ENCODE measurements around the gene PCK2. TPM values are rescaled to one million over a fixed set of nuclear protein-coding genes. Genes with fewer than 3 reads are reported as not detected.

Gene PCK2
- total and polyA plus RNA-seq, 9 donors = 2.5 to 15.6 (median 3.6) TPM

DNA sequence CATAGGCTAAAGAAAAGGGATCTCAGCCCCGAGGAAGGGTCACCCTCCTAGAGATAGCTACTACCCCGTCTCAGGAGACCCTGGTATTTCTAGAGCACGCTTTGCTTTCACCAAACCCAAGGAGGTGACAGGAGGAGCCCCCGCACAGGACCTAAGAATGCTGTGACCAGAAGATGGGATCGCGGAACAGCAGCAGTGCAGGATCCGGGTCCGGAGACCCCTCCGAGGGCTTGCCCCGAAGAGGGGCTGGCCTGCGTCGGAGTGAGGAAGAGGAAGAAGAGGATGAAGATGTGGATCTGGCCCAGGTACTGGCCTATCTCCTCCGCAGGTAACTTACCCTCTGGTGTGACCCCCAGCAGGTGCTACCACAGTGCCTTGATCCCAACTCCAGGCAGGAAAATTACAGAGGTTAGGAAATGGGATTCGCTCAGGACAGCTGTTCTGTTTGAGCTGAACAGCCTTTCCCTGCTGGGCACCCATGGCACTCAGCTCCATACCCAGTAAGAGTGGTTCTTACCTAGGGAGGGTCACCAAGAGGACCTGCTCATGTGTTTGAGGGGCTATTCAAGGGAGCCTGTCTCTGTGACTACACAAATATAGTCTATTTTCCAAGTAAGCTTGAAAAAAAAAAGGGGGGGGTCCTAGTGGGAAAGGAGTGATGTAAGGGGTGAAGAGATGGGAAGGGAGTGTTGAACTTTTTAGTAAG, 21.5 kb downstream of the PCK2 start:
- no peaks in the 10 kb centered on the region for H3K9me3 ChIP-seq (replicated peaks; ENCODE audit: control insufficient read depth, low read depth, low read length)
- peaks cover 43% of the 10 kb centered on the region for H3K36me3 ChIP-seq (ENCODE audit: control insufficient read depth, insufficient read depth, low read length)
- 13% methylated on average over 3 of the region's 14 CpGs for WGBS (ENCODE audit: insufficient coverage)
- H3K27me3 ChIP-seq (ENCODE audit: control insufficient read depth, insufficient read depth, low read length) = no peaks in the 10 kb centered on the region
- DNase-seq = no peak
- peak overlapping the region; percentile 79 for H3K4me3 ChIP-seq (ENCODE audit: low read length)
- peak overlapping the region; percentile 99 for H3K27ac ChIP-seq (ENCODE audit: low read length)
- peaks cover 20% of the 10 kb centered on the region for H3K4me1 ChIP-seq (ENCODE audit: control insufficient read depth, insufficient read depth, low read length)

- WGBS (ENCODE audit: insufficient coverage) = 87% methylated on average over 4 of the region's 6 CpGs
- DNase-seq = no peak
- Histone ChIP-seq H3K4me1 (ENCODE audit: control insufficient read depth, insufficient read depth, low read length) (peaks cover 20% of the 10 kb centered on the region), H3K27me3 (ENCODE audit: control insufficient read depth, insufficient read depth, low read length) (no peaks in the 10 kb centered on the region), H3K27ac (ENCODE audit: low read length) (no peak overlapping the region), H3K36me3 (ENCODE audit: control insufficient read depth, insufficient read depth, low read length) (peaks cover 50% of the 10 kb centered on the region), H3K4me3 (ENCODE audit: low read length) (no peak overlapping the region), H3K9me3 (replicated peaks; ENCODE audit: control insufficient read depth, low read depth, low read length) (no peaks in the 10 kb centered on the region)
Measured at GRCh38 chr14:24116128-24116814, 22.2 kb downstream of the PCK2 start.

DNA sequence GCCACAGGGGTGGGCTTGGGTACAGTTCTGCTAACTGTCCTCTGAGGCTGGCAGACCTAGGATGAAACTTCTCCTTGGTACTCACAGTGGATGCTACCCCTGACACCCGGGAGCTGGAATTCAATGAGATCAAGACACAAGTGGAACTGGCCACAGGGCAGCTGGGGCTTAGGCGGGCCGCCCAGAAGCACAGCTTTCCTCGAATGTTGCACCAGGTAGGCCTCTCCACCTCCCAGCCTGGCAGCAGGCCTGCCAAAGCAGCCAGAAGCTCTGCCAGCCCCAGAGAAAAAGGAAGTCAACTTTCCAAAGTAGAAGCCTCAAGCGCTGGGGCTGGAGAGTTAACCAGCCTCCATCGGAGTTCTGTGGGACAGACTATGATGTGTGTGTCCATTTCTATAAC, 23.1 kb downstream of the PCK2 start:
- no peaks in the 10 kb centered on the region for H3K27me3 ChIP-seq (ENCODE audit: control insufficient read depth, insufficient read depth, low read length)
- peaks cover 20% of the 10 kb centered on the region for H3K4me1 ChIP-seq (ENCODE audit: control insufficient read depth, insufficient read depth, low read length)
- H3K4me3 ChIP-seq (ENCODE audit: low read length) = no peak overlapping the region
- H3K9me3 ChIP-seq (replicated peaks; ENCODE audit: control insufficient read depth, low read depth, low read length) = no peaks in the 10 kb centered on the region
- WGBS (ENCODE audit: insufficient coverage) = 92% methylated on average over 3 of the region's 6 CpGs
- no peak for DNase-seq
- no peak overlapping the region for H3K27ac ChIP-seq (ENCODE audit: low read length)
- H3K36me3 ChIP-seq (ENCODE audit: control insufficient read depth, insufficient read depth, low read length) = peaks cover 57% of the 10 kb centered on the region

GRCh38 chr14:24119691-24120090, 25.6 kb downstream of the PCK2 start:
- 98% methylated on average over 4 of the region's 6 CpGs for WGBS (ENCODE audit: insufficient coverage)
- Histone ChIP-seq H3K36me3 (ENCODE audit: control insufficient read depth, insufficient read depth, low read length) (peaks cover 80% of the 10 kb centered on the region), H3K4me1 (ENCODE audit: control insufficient read depth, insufficient read depth, low read length) (peaks cover 11% of the 10 kb centered on the region)

GRCh38 chr14:24121210-24121609, 27.1 kb downstream of the PCK2 start:
- WGBS (ENCODE audit: insufficient coverage) = 60% methylated on average over 1 of the region's 8 CpGs
- Histone ChIP-seq H3K4me3 (ENCODE audit: low read length) (no peak overlapping the region), H3K27me3 (ENCODE audit: control insufficient read depth, insufficient read depth, low read length) (no peaks in the 10 kb centered on the region)

More at GRCh38 chr14:24119691-24120090, 25.6 kb downstream of the PCK2 start:
- Histone ChIP-seq H3K9me3 (replicated peaks; ENCODE audit: control insufficient read depth, low read depth, low read length) (no peaks in the 10 kb centered on the region), H3K27ac (ENCODE audit: low read length) (no peak overlapping the region), H3K27me3 (ENCODE audit: control insufficient read depth, insufficient read depth, low read length) (no peaks in the 10 kb centered on the region), H3K4me3 (ENCODE audit: low read length) (no peak overlapping the region)
- no peak for DNase-seq

GRCh38 chr14:24122416-24122815, 28.3 kb downstream of the PCK2 start:
- Histone ChIP-seq H3K4me1 (ENCODE audit: control insufficient read depth, insufficient read depth, low read length) (no peaks in the 10 kb centered on the region), H3K27ac (ENCODE audit: low read length) (no peak overlapping the region), H3K36me3 (ENCODE audit: control insufficient read depth, insufficient read depth, low read length) (peaks cover 66% of the 10 kb centered on the region), H3K9me3 (replicated peaks; ENCODE audit: control insufficient read depth, low read depth, low read length) (no peaks in the 10 kb centered on the region), H3K4me3 (ENCODE audit: low read length) (no peak overlapping the region), H3K27me3 (ENCODE audit: control insufficient read depth, insufficient read depth, low read length) (no peaks in the 10 kb centered on the region)
- WGBS (ENCODE audit: insufficient coverage) = 100% methylated on average over 4 of the region's 4 CpGs
- no peak for DNase-seq

More at GRCh38 chr14:24121210-24121609, 27.1 kb downstream of the PCK2 start:
- H3K27ac ChIP-seq (ENCODE audit: low read length) = no peak overlapping the region
- no peak for DNase-seq
- H3K36me3 ChIP-seq (ENCODE audit: control insufficient read depth, insufficient read depth, low read length) = peaks cover 78% of the 10 kb centered on the region
- peaks cover 2% of the 10 kb centered on the region for H3K4me1 ChIP-seq (ENCODE audit: control insufficient read depth, insufficient read depth, low read length)
- H3K9me3 ChIP-seq (replicated peaks; ENCODE audit: control insufficient read depth, low read depth, low read length) = no peaks in the 10 kb centered on the region

DNA sequence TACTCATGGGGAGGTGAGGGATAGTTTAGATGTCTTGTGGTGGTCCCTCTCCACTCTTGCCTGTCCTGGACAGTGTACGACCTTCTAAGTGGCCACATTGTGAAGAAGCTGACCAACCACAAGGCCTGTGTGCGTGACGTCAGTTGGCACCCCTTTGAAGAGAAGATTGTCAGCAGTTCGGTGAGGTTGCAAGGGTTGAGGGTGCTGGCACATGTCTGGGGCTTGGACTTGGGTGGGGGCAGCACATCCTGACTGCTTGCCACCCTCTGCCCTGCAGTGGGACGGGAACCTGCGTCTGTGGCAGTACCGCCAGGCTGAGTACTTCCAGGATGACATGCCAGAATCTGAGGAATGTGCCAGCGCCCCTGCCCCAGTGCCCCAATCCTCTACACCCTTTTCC, 28.8 kb downstream of the PCK2 start:
- Histone ChIP-seq H3K36me3 (ENCODE audit: control insufficient read depth, insufficient read depth, low read length) (peaks cover 61% of the 10 kb centered on the region), H3K27me3 (ENCODE audit: control insufficient read depth, insufficient read depth, low read length) (no peaks in the 10 kb centered on the region), H3K4me3 (ENCODE audit: low read length) (no peak overlapping the region), H3K4me1 (ENCODE audit: control insufficient read depth, insufficient read depth, low read length) (no peaks in the 10 kb centered on the region), H3K9me3 (replicated peaks; ENCODE audit: control insufficient read depth, low read depth, low read length) (no peaks in the 10 kb centered on the region), H3K27ac (ENCODE audit: low read length) (no peak overlapping the region)
- WGBS (ENCODE audit: insufficient coverage) = 93% methylated on average over 6 of the region's 8 CpGs
- DNase-seq = no peak

DNA sequence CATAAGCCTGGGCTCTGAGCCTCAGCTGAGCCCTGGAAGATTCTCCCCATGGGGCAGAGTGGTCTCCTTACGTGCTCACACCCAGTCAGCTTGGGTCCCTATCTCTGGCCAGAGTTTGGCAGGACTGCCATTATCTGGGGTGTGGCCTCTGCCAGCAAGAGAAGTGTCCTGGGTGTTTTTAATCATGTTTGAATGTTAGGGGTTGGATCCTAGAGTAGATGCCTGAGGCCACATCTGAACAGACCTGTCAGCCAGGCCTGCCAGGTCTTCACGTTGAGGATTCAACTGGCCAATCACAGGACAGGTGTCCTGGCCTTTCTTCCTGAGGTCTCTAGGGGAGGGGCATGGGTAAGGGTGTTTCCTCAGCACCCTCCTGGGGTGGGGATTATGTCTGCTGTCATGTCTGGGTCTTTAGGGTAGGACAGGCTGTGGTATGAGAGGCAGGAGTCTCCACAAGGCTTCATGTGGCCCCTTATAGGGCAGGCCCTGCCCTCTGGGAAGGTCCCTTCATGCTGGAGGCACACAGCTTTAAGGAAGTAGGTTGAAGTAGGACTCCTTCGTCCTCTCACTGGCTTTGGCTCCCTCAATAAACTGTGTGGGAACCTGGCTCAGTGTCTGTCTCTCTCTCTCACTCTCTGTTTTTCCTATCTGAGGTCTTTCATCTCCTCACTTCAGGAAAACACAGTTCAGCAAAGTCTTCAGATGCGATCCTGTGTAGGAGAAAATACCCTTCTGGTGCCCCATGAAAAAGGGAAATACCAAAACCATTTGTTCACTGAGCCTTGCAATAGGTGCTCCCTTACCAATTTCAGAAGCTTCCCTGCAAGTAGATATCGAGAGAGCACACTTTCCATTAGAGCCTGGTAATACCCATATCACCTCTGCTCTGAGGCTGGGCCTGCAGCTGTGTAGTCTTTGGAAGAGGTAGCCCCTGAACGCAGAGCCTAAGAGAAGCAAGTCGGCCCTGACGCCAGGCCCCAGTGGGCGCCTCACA, 29.6 kb downstream of the PCK2 start:
- Histone ChIP-seq H3K36me3 (ENCODE audit: control insufficient read depth, insufficient read depth, low read length) (peaks cover 53% of the 10 kb centered on the region), H3K4me3 (ENCODE audit: low read length) (no peak overlapping the region), H3K4me1 (ENCODE audit: control insufficient read depth, insufficient read depth, low read length) (no peaks in the 10 kb centered on the region), H3K27ac (ENCODE audit: low read length) (no peak overlapping the region), H3K27me3 (ENCODE audit: control insufficient read depth, insufficient read depth, low read length) (no peaks in the 10 kb centered on the region), H3K9me3 (replicated peaks; ENCODE audit: control insufficient read depth, low read depth, low read length) (no peaks in the 10 kb centered on the region)
- DNase-seq = no peak
- WGBS (ENCODE audit: insufficient coverage) = 66% methylated on average over 5 of the region's 9 CpGs

DNA sequence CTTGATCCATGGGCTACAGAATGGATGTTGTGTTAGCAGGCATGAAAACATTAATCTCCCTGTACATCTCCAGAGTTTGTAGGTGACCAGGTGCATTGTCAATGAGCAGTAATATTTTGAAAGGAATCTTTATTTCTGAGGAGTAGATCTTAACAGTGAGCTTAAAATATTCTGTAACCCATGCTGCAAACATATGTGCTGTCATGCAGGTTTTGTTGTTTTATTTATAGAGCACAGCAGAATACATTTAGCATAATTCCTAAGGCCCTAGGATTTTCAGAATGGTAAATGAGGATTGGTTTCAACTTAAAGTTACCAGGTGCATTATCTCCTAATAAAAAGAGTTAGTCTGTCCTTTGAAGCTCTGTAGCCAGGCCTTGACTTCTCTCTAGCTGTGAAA, 32.8 kb downstream of the PCK2 start:
- DNase-seq = no peak
- H3K27me3 ChIP-seq (ENCODE audit: control insufficient read depth, insufficient read depth, low read length) = no peaks in the 10 kb centered on the region
- peaks cover 24% of the 10 kb centered on the region for H3K36me3 ChIP-seq (ENCODE audit: control insufficient read depth, insufficient read depth, low read length)
- H3K4me1 ChIP-seq (ENCODE audit: control insufficient read depth, insufficient read depth, low read length) = peaks cover 20% of the 10 kb centered on the region
- H3K27ac ChIP-seq (ENCODE audit: low read length) = no peak overlapping the region
- no peak overlapping the region for H3K4me3 ChIP-seq (ENCODE audit: low read length)
- no peaks in the 10 kb centered on the region for H3K9me3 ChIP-seq (replicated peaks; ENCODE audit: control insufficient read depth, low read depth, low read length)

- Histone ChIP-seq H3K9me3 (replicated peaks; ENCODE audit: control insufficient read depth, low read depth, low read length) (no peaks in the 10 kb centered on the region), H3K27me3 (ENCODE audit: control insufficient read depth, insufficient read depth, low read length) (no peaks in the 10 kb centered on the region), H3K36me3 (ENCODE audit: control insufficient read depth, insufficient read depth, low read length) (peaks cover 21% of the 10 kb centered on the region), H3K27ac (ENCODE audit: low read length) (no peak overlapping the region), H3K4me3 (ENCODE audit: low read length) (no peak overlapping the region), H3K4me1 (ENCODE audit: control insufficient read depth, insufficient read depth, low read length) (peaks cover 27% of the 10 kb centered on the region)
- 86% methylated on average over 1 of the region's 2 CpGs for WGBS (ENCODE audit: insufficient coverage)
- no peak for DNase-seq
Measured at GRCh38 chr14:24127673-24128072, 33.6 kb downstream of the PCK2 start.
